Fibroblast of skin of left biceps (primary cell): ENCODE results near the gene TMEM185B.
"Not testable (repeated sequence)": the region's sequence is repeated elsewhere in the genome, so short reads cannot be mapped to it uniquely, and the experiment has no call there.

Experiments used
- DNase-seq, 2 experiments: peaks; one replicate each; pipeline ENCODE4 v3.0.0-alpha.2; 2013; ENCODE audit warnings: low read depth in 2 of 2

Gene TMEM185B

GRCh38 chr2:120208381-120209353 is 14.5 kb downstream of the TMEM185B start:
- no peak for DNase-seq

DNA sequence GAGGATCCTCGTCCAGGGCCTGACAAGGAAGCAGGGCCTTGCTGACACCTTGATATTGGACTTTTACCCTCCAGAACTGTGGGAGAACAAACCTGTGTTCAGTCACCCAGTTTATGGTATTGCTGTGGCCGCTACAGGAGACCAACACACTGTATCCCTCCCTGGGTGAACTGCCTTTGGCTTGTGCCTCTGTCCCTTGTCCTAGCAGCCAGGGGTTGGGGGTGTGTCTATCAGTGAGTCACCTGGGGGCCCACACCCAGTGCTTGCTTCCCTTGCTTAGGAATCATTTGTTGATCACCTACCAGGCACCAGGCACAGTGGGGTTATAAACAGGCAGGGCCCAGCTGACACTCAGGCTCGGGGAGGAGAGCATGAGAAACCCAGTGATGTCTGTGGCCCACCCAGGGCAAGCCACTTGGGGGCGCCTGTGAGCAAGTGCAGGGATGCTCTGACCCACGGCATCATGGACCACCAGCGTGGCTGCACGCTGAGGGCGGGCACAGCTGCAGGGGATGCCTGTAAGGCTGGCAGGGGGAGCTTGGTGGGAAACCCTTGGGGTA is 17.1 kb downstream of the TMEM185B start:
- DNase-seq = no peak

- DNase-seq = no peak
Measured at GRCh38 chr2:120204945-120205670, 18.1 kb downstream of the TMEM185B start.

GRCh38 chr2:120204417-120204816 is 18.8 kb downstream of the TMEM185B start:
- no peak for DNase-seq

- DNase-seq = no peak
Measured at GRCh38 chr2:120204022-120204405, 19.2 kb downstream of the TMEM185B start.

DNA sequence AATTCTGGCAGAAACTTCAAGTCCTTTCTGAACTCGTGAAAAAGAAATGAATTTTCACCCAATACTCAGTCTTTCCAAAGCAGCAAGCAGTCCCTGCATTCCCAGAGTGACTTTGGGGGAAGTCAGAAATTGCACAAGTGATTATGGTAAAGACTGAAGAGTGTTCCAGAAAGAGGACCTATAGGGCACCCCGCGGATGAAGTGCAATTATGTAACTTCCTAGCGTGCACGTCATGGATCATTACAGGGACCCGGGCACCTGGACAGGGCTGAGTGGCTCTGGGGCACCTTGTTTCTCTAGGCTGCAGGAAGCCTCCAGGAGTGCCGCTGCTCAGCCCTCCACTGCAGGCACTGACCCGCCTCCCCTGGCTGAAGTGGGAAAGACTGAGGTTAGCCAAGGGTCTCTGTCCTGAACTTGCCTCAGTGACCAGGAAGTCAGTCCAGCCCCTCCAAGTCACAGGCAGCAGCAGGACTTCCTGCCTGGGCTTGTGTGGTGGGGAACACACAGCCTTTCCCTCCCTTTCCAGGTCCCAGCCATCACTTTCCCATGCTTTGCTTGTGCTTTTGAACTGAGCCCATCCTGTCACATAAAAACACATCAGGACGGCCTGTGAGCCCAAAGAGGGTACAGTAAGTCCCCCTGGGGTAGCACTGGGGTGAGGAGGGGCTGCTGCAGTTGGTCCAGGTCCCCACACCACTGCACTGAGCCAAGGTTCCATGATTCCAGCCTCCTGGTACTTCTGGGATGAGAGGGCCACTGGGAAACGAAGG is 19.8 kb downstream of the TMEM185B start:
- DNase-seq = no peak

- not testable (repeated sequence) for DNase-seq
Measured at GRCh38 chr2:120199817-120200459, 23.3 kb downstream of the TMEM185B start.

DNA sequence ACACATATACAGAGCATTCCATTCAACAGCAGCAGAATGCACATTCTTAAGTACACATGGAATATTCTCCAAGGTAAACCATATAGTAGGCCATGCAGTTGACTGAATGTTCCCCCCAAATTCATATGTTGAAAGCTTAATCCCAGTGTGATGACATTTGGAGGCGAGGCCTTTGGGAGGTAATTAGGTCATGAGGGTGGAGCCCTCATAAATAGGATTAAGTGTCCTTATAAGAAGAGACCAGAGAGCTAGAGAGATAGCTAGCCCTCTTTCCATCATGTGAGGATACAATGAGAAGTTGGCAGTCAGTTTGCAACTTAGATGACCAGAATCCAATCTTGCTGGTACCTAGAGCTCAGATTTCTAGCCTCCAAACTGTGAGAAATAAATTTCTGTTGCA is 27.6 kb downstream of the TMEM185B start:
- no peak for DNase-seq

GRCh38 chr2:120192280-120192679 is 30.9 kb downstream of the TMEM185B start:
- DNase-seq = no peak

- no peak for DNase-seq
Measured at GRCh38 chr2:120189189-120189588, 34.0 kb downstream of the TMEM185B start.

DNA sequence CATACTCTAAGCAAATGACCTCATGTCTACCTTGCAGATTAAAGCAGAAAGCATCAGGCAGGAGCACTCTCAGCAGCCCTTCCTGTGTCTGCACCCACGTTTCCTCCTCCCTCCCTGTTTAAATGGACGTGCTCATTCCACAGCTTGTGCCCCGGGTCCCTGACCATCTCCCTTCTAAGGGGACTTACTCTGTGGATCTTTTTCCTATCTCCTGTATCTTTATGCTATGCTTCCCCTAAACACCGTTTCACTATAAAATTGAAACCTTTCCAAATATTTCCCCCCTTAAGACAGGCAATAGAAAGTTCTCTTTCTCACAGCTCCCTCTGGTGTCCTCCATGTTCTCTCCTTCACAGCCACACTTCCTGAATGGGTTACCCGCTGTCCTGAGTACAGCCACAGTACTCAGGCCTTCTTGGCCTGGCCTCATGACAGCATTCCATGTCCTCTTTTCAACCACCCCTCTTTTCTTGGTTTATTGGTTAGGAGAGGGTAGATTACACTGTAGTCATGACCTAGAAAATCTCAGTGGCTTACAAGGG is 41.1 kb downstream of the TMEM185B start:
- no peak for DNase-seq

- DNase-seq = no peak
Measured at GRCh38 chr2:120180066-120180465, 43.1 kb downstream of the TMEM185B start.

GRCh38 chr2:120179396-120179795 is 43.8 kb downstream of the TMEM185B start:
- DNase-seq = no peak

DNA sequence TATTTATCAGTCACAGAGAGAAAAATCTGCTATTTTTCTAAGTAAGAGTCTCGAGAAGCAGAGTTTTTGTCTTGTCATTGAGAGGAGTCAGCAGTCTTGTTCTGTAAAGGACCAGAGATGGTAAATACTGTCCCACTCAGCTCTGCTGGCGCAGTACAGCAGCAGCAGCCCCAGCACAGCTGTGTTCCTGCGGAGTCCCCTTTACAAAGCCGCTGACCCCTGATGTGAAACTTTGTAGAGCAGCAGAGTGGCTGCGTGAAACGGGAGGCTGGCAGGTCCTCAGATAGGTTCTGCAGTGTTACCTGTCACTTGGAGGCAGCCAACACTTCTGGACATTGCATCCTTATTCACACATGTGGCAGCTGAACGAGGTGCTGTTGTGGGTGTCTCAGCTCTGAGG is 45.2 kb downstream of the TMEM185B start:
- DNase-seq = no peak

DNA sequence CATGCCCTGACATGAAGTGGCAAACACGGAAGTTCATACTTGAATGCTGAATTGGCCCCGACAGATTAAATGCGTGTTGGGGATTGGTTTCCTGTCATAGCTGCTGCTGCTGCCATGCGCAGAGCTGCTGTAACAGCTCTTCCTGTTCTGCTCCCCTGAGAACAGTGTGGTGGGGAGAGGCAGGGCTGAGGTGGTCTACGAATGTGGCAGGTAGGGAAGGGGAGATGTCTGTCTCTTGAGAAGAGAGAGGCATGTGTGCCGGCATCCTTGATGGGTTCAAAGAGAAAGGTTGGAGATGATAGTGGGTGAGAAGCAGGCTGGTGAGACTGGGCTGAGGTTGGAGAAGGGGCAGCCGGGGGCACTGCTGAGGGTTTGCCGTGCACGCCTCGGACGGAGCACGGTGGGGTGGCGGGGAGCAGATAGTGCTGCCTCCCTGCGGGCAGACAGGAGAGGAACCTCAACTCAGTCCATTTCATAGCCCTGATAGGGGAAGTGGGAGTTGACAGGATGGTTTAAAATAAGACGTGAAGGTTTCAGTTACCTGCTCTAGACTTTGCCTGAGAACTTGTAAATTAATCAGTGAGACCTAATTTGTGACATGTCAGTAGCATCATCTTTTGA is 46.1 kb downstream of the TMEM185B start:
- DNase-seq = no peak

DNA sequence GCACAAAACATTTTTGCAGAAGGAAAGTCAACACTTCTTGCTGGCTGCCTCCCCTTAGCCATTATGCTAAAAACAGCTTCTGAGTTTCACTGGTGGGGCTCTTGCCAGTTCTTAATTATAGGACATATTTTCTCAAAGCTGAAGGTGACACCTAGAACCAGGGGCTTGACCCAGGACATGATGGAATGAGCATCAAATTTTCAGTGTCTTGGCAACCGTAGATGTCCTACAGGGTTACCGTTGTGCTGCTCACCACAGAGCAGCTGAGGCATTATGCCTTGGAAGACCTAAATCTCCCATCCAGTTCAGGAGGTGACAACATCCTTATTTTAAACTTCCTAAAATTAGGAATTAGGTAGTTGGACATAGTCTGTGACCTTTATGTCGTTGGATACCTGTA is 46.7 kb downstream of the TMEM185B start:
- no peak for DNase-seq

DNA sequence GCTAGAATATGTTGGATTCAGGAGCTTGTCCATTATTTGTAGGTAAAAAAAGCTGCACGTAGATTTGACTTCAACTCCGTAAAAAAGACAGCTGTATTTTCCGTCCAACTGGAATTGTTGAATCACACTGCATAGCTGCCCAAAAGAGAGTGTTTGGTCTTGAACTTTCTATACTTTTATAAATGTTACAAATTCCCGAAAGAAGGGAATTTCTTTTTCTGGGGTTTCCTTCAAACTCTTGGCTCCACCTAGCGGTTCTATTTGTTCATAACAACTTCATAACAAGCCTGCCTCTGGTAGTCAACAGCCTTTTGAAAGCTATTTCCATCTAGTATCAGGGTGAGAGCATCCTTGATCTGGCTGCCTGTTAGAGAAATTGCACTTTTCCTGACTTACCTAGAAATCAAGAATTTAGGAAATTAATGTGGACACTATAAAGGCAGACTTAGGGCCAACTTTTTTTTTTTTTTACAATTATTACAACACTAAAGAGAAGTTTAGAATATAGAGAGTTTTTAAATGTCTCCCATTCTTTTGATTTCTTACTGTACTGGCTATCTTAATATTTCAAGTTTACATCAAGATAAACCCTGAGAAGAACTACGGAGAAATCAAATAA is 48.1 kb downstream of the TMEM185B start:
- DNase-seq = peak; percentile 21 to 33
